GM19455 (cell line): ENCODE measurements around the gene CCIN.
A peak's percentile ranks its signal among the peaks of the same experiment; 100 is the strongest.

Experiments used
- ATAC-seq: cut with Tn5 transposase; IDR thresholded peaks from one replicate; pipeline ENCODE4 v1.9.1; 2021; ENCODE audit not compliant: unreplicated experiment

The CCIN gene

DNA sequence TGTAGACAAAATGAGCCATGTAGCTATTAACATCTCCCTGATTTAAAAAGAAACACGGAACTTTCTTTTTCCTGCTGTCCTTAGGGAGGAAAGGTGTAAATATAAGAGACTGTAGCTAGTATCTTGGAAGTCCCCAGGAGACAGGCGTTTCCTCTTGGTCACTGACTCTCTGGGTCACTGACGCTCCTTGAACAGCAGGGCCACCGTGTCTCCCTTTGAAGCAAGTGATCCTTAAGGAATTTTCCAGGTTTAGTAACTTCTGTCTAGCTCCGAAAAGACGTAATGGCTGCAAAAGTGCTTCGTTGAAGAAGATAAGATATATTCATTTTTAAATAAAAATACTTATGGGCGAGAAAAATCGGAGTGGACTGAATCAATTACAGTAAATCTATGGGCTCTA is 20.8 kb downstream of the CCIN start:
- no peak for ATAC-seq

DNA sequence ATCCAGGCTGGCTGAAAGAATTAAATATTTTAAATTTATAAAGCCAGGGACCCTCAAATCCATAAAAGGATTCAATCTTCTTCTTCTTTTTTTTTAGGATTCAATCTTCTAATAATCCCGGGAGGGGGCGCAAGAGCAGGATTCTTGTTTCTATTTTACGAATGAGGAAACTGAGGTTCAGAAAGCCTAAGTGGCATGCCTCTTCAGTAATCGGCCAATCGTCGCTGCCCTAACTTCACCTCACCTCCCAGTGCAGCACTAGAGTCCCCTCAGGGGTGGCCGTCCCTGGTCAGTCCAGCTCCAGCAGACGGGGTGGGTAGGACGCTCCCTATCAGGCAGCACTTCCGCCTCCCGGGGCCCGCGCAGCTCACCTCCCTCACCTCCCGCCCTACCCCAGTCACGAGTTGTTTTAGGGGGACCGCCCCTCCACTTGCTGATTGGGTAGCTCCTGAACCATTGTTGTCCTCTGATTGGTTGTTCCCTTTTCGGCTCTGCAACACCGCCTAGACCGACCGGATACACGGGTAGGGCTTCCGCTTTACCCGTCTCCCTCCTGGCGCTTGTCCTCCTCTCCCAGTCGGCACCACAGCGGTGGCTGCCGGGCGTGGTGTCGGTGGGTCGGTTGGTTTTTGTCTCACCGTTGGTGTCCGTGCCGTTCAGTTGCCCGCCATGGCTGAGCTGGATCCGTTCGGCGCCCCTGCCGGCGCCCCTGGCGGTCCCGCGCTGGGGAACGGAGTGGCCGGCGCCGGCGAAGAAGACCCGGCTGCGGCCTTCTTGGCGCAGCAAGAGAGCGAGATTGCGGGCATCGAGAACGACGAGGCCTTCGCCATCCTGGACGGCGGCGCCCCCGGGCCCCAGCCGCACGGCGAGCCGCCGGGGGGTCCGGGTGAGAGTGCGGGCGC is 21.5 kb downstream of the CCIN start, which contains the start of gene CLTA:
CLTA (plus strand) TSS at position 534 of the 902 bp plus-strand sequence; CDS start at position 670, 136 bp downstream.
- peak; percentile 98 for ATAC-seq

DNA sequence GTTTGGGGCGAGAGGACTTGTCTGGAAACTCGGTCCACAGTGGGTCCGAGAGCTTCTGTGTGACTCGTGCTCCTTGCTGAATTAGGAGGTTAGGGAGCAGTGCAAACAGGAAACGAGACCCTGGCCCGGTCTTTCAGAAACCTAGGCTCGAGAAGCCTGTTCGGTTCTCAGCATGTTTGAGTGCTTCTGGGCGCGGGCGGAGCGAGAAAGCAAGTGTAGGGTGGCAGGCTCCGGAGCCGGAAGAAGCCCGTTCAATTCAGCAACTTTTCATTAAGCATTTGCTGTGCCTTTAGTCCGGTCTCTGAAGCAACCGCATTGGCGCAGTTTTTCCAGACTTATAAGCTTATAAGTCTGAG is 22.1 kb downstream of the CCIN start:
- ATAC-seq = peak; percentile 13

DNA sequence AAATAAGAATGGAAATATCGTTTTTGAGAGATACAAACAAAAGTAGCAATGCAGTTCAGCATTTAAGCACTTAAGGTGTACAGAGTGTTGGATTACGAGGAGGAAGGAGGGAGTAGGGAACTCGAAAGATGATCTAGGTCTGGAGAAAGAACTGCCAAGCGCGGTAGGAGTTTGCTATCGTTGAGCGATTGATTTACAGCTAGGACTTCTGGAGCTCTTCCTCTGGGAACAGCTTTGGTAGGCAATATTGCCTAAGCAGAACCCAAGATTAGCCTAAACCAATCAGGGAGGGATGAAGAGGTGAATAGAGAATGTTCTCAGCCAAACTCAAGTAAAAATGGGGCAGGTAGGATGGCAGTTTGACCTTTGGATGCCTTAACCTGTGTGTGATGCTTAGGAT is 22.5 kb downstream of the CCIN start:
- no peak for ATAC-seq

DNA sequence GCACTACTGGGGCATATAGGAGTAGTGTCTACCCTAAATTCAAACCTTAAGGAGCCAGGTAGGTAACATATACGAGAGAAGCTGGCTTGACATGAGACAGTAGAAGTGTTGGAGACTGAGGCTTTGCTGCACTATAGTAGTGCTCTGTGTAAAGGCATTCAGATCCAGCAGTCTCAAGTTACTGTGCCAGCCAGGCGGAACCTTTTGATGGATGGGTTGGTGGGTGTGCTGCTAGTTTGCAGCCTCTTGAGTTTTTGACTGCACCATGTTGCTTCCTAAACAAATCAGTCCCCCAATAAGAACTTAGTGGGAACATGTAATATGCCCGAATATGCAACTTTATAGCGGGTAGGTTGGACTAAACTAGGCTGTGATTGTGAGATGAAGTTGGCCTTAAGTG is 23.0 kb downstream of the CCIN start:
- no peak for ATAC-seq

DNA sequence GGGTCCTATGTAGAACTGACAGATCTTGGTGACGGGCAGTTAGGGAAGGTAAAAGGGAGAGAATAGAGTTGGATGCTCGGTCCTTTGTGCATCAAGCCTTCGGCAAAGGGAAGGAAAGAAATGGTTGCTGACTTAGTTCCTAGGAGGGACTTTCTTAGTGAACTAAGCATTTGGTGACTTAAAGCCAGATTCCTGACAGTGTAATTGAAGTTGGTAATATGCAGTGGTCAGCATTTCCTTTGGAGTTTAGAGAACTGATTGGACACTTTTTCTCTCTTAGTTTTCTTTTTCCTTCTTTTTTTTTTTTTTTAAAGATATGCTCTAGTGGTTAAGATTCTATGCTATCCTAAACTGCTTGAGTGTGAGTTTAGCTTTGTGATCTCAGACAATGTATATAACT is 23.8 kb downstream of the CCIN start:
- ATAC-seq = no peak

DNA sequence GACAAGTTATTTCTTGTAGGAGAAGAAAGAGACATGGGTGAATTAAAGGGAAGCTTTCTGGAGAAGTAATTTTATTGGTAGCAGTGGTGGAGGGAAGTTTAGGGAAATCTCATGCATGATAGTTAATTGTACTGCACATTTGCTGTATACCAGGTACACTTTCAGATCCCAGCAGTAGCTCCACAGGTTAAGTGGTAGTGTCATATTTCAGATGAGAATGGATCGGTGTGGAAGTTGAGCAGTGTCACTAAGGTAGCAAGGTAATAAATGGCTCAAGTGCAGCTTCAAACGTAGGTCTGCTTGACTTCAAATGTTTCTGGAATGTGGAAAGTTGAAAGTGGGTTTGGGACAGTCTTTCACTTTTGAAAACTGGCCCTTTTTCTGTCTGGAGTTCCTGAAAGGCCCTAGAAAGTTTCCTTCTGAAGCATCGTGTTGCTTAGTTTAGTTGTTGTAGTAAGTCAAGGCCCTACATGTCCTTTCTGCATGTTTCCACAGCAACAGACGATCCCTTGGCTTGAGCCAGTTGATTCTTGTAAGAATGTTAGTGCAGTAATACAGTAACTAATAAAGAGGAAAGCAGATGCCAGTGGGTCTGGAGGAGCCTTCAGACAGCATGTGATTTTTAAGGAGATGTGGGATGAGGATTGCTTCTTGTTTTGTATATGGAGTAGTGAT is 25.3 kb downstream of the CCIN start:
- ATAC-seq = no peak

DNA sequence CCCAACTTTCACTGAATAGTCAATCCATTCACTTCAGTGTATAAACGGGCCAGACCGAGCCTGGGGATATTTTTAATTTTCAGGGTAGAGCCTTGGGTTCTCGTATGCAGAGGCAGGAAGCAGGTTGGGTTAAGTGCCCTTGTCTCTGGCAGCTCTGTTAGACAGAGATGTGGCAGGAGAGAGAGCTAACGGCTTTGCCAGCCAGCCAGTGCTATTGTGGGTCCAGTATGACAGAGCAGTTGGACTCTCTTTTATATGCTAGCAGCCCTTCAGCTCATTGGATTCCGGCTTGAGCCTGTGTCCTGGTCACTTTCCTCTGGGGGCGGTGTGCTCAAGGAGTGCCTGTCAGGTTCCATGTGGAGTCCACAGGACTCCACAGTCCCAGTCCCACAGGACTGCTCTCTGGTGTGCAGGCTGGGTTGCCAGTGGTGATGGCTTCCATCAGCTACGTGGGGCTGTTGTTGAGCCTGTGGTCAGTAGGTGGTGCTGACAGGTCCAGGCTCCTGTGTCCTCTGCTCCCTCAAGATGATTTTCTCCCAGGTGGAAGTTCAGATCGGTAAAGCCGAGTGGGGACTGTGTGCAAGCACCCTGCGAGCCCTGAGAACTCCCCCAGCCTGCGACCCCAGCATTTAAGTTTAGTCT is 35.8 kb downstream of the CCIN start:
- ATAC-seq = no peak

DNA sequence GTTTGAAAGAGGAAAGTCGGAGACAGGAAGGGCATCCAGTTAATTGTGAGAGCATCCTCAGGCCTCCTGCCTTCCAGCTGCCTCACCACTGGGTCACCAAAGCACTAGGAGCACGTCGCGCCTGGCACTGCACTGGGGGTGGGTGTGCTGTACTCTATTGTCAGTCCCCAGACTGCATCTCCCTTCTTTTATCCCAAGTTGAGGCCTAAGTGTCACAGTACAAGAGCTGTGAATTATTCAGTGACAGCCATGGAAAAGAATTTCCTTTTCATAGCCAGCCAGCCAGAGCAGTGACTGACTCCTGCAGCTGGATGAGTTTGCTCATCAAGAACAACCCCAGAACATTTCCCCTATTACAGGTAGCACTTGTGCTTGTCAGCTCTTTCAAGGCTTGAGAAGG is 37.8 kb downstream of the CCIN start:
- ATAC-seq = no peak

DNA sequence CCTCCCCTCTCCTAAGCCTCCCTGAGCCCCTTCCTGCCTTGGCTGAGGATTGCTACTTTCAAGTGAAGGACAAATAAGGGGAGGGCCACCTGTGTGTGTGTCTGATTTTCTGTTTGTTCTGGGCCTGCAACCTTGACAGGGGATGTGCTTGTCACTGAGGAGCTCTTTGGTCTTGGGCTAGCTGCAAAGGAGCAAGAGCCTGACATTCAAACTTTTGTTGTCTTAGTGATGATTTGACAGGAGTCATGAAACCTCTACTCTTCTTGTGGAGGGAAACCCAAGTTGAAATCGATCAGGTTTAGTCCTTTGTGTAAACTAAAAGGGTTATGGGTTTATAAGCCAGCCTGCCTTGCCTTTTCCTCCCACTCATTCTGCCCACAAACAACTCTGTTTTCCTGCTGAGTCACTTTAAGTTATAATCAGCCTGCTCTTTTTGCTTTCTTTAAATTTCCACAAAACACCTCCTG is 38.4 kb downstream of the CCIN start:
- ATAC-seq = no peak

DNA sequence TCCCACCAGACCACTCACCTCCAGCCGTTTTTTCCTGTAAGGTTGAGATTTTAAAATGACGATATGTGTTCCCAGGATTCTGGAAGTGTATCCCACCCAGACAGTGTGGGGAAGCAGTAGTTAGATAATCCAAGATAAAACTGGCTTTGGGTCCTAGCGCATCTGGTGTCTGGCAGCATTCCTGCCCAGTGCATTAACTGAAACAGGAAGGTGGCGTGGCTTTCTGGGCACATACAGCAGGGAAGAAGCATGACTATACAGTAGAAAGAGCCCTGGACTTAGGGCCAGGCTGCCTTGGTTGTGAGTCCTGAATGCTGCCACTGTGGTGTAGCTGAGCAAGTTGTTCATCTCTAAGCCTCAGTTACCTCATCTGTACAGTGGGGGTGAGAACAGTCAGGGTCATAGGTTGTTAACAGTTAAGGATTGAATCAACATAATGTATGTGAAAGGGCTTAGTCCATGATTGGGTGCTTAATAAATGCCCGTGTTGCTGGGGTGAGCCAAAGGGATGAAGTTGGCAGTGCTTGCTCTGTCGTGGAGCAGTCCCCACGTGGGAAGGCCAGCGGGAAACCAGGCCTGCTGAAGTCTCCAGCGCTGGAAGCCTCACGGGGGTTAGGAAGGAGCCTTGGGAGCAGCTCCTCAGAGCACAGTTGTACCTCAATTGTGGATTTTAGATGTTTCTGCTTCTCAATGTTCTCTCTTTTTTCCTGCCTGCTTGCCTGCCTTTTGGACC is 39.5 kb downstream of the CCIN start:
- ATAC-seq = no peak

DNA sequence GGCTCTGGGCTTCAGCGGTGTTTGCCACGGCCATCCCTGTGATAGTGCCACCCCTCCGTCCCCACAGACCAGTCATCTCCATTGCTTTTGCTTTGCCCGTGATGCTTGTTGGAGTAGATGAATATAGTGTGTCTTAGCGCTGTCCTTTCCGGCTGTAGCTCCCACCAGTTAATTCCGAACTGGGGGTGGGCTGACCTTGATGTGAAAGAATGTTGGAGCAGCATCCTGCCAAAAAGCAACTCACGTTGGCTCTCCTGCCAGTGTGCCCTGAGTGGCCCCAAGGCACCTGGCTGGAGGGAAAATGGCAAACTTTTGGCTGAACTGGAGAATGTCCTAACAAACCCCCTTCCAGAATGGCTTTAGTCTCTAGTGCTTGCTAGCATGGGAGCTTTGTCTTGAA is 41.5 kb downstream of the CCIN start:
- ATAC-seq = no peak

DNA sequence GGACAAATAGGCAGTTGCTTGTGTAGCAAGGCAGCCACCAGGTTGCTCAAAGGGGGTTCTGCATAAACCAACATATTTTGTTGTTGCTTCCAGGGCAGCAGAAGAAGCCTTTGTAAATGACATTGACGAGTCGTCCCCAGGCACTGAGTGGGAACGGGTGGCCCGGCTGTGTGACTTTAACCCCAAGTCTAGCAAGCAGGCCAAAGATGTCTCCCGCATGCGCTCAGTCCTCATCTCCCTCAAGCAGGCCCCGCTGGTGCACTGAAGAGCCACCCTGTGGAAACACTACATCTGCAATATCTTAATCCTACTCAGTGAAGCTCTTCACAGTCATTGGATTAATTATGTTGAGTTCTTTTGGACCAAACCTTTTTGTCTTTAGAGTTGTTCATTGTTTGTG is 42.3 kb downstream of the CCIN start:
- ATAC-seq = no peak

DNA sequence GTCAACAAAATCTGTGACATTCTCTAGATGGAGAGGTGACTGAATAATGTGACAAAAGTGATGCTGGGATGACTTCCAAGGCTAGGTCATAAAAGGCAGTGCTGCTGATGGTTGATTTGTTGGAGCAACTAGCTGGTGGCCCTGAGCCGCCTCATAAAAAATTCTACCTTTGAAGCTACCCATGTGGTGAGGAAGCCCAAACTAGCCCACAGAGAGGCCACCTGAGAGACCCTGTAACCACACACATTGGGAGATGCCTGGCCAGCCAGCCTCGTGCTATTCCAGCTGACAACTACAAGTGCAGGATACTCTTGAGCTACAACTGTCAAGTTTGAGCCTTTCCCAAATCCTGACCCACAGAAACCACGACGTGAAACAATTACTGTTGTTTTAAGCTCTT is 44.2 kb downstream of the CCIN start:
- ATAC-seq = no peak

DNA sequence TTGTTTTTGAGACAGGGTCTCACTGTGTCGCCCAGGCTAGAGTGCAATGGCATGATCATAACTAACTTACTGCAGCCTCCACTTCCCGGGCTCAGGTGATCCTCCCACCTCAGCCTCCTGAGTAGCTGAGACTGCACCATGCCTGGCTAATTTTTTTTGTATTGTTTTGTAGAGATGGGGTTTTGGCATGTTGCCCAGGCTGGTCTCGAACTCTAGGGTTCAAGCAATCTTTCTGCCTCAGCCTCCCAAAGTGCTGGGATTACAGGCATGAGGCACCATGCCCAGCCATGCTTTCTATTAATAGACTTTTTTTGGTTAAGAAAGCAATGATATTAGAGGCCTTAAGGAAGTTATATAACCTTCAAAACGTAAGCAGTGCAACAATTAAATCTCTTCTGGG is 44.8 kb downstream of the CCIN start:
- ATAC-seq = no peak

DNA sequence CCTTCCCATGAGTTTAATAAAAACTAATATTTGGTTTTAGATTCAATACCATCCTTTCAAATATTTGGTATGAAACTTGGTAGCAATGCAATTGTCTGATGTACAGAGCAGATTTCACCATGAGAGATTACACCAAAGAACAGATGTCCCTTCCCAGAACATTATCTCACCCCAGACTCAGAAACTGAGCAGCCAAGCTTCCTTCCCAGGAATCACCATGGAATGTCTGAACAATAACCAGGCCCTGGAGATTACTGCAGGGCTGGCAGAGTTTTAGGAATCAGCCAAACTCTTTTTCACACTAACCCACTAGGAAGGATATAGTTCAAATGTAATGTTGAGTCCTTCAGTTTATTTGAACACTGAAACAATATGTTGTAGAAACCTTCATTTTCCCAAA is 45.4 kb downstream of the CCIN start:
- no peak for ATAC-seq

DNA sequence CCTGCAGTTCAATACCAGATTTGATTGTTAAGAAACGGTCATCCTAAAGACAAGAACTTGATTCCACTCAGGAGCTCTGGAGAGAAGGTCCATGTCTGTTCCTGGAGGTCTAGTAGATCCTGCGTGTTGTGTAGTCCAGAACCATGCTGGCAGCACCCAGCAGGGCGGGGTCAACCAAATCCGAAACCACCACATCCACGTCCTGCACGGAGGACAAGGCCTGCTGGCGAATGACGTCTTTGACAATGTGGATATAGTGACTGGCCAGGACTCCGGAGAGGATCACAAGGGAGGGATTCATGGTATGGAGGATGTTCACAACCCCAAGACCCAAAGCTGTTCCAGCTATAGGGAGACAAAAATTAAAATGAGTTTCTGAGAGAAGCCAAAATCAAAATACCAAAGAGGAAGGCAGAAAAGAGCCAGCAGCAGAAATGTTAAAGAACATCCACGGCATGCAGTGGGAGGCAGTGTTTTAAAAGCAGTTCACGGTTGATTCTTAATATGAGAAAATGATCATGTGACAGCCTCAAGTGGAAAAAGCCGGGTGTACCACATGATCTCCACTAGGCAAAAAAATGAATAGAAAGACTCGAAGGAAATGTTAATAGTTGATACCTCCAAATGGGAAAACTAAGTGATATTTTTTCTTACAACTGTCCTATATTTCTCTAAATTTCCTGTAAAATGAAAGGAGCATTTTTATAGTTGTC is 48.2 kb downstream of the CCIN start:
- ATAC-seq = no peak

DNA sequence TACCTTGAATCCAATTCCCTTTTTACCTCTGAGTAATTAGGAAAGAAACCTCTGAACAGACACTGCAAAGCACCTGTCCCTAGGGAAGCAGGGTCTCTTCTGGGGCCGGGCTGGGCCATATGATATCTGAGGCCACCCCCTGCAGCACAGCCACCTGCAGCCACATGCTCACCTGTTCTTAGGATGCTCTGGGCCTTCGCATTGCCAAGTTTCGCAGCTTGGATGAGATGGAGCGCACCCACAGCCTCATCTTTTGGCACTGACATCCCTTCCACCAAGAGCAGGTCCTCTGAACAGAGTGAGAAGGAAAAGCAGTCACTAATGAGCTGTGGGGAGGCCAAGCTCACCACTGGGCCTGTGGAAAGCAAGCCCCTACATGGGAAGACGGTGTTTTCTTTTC is 48.8 kb downstream of the CCIN start:
- no peak for ATAC-seq

DNA sequence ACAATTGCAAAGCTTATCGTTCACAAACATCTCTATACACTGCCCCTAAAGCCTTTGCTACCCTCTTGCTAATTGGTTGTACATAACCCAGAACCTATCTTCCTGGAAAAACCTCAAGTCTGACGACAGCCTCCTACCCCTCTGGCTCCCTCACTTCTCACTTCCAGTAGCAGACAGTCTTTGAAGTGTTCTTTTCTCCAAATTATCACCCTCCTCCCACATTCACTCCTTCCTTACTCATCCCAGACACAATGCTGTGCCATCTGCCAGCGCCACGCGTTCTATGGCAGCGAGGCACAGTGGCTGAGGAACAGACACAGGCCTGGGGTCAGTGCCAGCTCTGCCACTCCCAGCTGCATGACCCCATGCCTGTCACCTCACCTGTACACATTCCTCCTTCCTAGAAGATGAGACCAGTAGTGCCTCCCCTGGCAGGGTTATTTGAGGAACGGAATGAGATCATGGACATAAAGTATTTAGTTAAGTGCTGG is 49.3 kb downstream of the CCIN start:
- no peak for ATAC-seq
